LNCAP (cell line): ENCODE results near the gene MED4.

ENCODE experiments used
- TF ChIP-seq, protein P1 (sequence below): fragments of 450-650 bp; IDR thresholded peaks from 2 replicates; pipeline ENCODE4 v1.5.1; 2017; ENCODE audit warnings: mild to moderate bottlenecking

MED4 gene

DNA sequence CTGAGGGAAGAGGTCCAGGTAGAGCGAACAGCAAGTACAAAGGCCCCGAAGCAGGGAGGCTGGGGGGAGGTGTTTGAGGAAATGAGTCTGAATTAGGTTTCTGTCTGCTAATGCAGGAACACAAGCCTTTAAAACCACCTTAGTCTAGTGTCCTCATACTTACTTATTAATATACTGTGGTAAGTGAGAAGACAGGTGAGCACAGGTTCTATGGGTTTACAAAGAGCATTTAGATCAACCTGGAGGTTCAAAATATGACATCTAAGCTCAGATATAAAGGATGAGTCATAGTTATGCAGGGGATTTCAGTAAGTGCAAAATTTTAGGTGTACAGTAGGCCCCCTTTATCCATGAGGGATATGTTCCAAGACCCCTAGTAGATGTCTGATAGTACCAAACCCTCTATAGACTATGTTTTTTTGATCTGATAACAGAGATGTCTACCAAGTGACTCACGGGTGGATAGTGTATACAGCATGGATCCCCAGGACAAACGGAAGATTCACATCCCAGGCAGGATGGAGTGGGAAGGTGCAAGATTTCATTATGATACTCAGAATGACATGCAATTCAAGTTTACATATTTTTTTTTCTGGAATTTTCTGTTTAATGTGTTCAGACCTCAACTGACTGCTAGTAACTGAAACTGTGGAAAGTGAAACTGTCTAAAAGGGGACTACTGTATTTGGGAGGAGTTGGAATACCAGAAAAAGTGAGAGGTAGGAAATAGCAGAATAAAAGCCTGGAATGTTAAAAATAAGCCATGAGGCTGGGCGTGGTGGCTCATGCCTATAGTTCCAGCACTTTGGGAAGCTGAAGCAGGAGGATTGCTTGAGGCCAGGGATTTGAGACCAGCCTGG, 18.2 kb upstream of the MED4 start:
- TF ChIP-seq, protein P1, sequence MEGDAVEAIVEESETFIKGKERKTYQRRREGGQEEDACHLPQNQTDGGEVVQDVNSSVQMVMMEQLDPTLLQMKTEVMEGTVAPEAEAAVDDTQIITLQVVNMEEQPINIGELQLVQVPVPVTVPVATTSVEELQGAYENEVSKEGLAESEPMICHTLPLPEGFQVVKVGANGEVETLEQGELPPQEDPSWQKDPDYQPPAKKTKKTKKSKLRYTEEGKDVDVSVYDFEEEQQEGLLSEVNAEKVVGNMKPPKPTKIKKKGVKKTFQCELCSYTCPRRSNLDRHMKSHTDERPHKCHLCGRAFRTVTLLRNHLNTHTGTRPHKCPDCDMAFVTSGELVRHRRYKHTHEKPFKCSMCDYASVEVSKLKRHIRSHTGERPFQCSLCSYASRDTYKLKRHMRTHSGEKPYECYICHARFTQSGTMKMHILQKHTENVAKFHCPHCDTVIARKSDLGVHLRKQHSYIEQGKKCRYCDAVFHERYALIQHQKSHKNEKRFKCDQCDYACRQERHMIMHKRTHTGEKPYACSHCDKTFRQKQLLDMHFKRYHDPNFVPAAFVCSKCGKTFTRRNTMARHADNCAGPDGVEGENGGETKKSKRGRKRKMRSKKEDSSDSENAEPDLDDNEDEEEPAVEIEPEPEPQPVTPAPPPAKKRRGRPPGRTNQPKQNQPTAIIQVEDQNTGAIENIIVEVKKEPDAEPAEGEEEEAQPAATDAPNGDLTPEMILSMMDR: no peak

- TF ChIP-seq, protein P1: no peak
Measured at GRCh38 chr13:48110931-48111721, 16.2 kb upstream of the MED4 start.

GRCh38 chr13:48110132-48110868, 15.4 kb upstream of the MED4 start:
- TF ChIP-seq, protein P1: no peak

DNA sequence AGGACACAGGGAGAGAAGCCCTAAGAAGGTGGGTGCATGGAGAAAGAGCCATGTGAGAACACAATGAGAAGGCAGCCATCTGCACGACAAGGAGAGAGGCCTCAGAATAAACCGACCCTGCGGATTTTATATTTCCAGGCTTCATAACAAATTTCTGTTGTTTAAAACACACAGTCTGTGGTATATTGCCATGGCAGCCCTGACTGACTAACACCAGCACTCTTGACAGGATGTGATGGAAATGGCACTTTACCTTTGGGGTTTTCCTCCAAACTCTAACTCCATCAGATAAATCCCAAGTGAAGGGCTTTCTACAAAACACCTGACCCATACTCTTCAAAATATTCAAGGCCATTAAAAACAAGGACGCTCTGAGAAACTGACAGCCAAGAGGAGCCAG, 13.2 kb upstream of the MED4 start:
- TF ChIP-seq, protein P1: no peak

DNA sequence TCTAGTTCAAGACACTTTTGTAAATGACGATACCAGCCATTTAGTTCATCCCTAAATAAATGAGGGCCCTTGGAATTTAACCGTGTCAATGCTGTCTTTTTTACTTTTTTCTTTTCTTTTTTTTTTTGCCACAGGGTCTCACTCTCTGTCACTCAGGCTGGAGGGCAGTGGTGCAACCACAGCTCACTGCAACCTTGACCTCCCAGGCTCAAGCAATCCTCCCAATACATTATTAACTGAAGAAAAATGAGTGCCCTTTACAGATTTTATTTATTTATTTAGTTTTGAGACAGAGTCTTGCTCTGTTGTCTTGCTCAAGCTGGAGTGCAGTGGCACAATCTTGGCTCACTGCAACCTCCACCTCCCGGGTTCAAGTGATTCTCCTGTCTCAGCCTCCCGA, 2.9 kb upstream of the MED4 start:
- TF ChIP-seq, protein P1: no peak

DNA sequence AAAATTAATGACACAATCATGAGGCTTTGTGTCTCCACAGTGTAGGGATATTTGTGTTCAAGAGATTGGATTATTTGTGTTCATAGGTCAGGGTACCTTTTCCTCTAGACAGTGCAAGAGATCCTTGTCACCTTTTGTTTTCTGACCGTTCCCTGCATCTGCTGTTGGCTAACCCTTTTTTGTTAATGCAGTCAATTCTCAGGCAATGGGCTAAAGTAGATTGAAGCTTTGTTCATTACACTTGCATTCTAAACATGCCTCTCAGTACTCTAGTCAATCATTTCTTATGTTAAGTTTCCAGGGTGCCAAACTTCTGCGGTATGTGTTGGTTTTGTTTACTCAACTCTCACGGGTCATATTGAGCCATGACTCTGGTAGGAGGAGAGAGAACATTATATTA, 1.8 kb upstream of the MED4 start:
- TF ChIP-seq, protein P1: no peak

DNA sequence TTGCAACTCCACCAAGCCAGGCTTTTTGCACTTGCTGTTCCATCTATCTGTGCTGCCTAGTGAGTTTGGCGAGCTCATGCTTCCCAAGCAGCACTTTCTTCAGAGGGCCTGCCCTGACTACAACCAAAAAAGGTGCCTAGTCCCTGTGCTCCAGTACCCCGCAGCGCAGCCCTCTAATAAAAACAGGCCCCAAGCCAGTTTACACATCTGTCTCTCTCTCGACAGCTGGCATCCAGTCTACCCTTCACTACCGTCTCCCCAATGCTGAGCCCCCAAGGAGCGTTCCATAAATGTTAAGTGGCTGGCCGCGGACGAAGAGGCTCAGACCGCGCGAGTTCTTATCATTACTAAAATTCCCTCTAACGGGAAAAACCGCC, 512 bp downstream of the MED4 start:
- TF ChIP-seq, protein P1: no peak
